ENCODE results near the gene CHRNA4.
"Not testable (repeated sequence)": the region's sequence is repeated elsewhere in the genome, so short reads cannot be mapped to it uniquely, and the experiment has no call there.

DNA sequence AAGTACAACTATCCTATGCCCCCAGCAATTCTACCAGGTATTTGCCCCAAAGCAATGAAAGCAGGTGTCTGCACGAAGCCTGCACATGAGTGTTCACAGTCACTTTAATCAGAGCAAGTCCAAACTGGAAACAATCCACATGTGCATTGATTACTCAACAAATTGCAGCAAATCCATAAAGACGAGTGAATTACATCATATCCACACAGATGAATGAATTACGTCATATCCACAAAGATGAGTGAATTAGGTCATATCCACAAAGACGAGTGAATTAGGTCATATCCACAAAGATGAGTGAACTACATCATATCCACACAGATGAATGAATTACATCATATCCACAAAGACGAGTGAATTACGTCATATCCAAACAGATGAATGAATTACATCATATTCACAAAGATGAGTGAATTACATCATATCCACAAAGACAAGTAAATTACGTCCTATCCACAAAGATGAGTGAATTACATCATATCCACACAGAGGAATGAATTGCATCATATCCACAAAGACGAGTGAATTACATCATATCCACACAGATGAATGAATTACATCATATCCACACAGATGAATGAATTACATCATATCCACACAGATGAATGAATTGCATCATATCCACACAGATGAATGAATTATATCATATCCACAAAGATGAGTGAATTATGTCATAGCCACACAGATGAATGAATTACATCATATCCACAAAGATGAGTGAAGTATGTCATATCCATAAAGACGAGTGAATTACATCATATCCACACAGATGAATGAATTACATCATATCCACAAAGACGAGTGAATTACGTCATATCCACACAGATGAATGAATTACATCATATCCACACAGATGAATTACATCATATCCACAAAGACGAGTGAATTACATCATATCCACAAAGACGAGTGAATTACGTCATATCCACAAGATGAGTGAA, 21.7 kb downstream of the CHRNA4 start:
- TF ChIP-seq TARDBP (IDR thresholded peaks at IDR 0.05); SUZ12 (IDR thresholded peaks at IDR 0.05); NFRKB (IDR thresholded peaks at IDR 0.05); SP1 (IDR thresholded peaks at IDR 0.05); ELF4 (IDR thresholded peaks at IDR 0.05); FOXA1 (IDR thresholded peaks at IDR 0.05); FOXK2 (IDR thresholded peaks at IDR 0.05); HDGF (IDR thresholded peaks at IDR 0.05; ENCODE audit: borderline replicate concordance); ZNF384 (IDR thresholded peaks at IDR 0.05); FOXM1 (IDR thresholded peaks at IDR 0.05; ENCODE audit: borderline replicate concordance); ARNT (IDR thresholded peaks at IDR 0.05); CTBP1 (IDR thresholded peaks at IDR 0.05; ENCODE audit: borderline replicate concordance); LEF1 (IDR thresholded peaks at IDR 0.05; ENCODE audit: borderline replicate concordance): not testable (repeated sequence)
- TF ChIP-seq, protein P1, sequence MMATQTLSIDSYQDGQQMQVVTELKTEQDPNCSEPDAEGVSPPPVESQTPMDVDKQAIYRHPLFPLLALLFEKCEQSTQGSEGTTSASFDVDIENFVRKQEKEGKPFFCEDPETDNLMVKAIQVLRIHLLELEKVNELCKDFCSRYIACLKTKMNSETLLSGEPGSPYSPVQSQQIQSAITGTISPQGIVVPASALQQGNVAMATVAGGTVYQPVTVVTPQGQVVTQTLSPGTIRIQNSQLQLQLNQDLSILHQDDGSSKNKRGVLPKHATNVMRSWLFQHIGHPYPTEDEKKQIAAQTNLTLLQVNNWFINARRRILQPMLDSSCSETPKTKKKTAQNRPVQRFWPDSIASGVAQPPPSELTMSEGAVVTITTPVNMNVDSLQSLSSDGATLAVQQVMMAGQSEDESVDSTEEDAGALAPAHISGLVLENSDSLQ (IDR thresholded peaks at IDR 0.05): not testable (repeated sequence)
